ENCODE data around the gene AOAH.

DNA sequence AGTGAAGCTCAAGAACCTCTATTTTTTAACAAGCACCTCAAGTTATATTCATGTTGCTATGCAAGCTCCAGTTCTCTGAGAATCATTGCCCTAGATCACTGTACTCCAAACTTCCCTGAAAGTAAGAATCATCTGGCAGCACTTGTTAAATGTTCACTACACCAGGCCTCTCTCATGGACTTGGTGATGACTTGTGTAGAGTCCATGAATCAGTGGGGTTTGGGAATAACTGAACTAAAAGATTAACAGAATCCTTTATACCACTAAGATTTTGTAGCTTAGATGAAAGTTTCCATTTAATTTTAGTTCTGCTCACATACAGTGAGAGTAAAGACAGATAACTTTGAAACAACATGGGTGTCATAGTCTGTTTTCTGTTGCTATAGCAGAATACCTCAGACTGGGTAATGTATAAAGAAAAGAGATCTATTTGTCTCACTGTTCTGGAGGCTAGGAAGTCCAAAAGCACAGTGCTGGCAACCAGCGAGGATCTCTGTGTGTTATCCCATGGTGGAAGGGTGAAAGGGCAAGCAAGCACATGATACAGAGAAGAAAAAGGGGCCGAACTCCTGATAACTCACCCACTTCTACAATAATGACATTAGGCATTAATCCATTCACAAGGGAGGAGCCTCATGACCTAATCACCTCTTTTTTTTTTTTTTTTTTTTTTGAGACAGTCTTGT, 27.9 kb upstream of the AOAH start:
- TF ChIP-seq, protein P1, sequence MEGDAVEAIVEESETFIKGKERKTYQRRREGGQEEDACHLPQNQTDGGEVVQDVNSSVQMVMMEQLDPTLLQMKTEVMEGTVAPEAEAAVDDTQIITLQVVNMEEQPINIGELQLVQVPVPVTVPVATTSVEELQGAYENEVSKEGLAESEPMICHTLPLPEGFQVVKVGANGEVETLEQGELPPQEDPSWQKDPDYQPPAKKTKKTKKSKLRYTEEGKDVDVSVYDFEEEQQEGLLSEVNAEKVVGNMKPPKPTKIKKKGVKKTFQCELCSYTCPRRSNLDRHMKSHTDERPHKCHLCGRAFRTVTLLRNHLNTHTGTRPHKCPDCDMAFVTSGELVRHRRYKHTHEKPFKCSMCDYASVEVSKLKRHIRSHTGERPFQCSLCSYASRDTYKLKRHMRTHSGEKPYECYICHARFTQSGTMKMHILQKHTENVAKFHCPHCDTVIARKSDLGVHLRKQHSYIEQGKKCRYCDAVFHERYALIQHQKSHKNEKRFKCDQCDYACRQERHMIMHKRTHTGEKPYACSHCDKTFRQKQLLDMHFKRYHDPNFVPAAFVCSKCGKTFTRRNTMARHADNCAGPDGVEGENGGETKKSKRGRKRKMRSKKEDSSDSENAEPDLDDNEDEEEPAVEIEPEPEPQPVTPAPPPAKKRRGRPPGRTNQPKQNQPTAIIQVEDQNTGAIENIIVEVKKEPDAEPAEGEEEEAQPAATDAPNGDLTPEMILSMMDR (IDR thresholded peaks at IDR 0.05), result no peak
- no peak for TF ChIP-seq POLR2A (IDR thresholded peaks at IDR 0.05)

All from heart left ventricle (tissue), 13 donors.